ENCODE measurements around the gene NR2F2. TPM values are rescaled to one million over a fixed set of nuclear protein-coding genes. Genes with fewer than 3 reads are reported as not detected.
A peak's percentile ranks its signal among the peaks of the same experiment; 100 is the strongest.

Gene NR2F2
- total and polyA plus RNA-seq, 7 donors, result 12.6 to 47.9 (median 24.0) TPM

- peak overlapping the region; percentile 69 to 89 (median 80) for H3K4me3 ChIP-seq
- no peaks in the 10 kb centered on the region for H3K27me3 ChIP-seq
- DNase-seq, result no peak
- WGBS, 2 donors, result 2 to 4% methylated on average over 11 of the region's 11 CpGs
- H3K27ac ChIP-seq, result peak overlapping the region; percentile 92 to 97 (median 94)
- intact Hi-C loops (cut with DNase I), result no loop called here
- no peaks in the 10 kb centered on the region for H3K9me3 ChIP-seq
- TF ChIP-seq EP300 (IDR thresholded peaks at IDR 0.05), result no peak
- no peak for TF ChIP-seq CTCF (IDR thresholded peaks at IDR 0.05)
- TF ChIP-seq POLR2AphosphoS5 (IDR thresholded peaks at IDR 0.05), result no peak
- TF ChIP-seq POLR2A (IDR thresholded peaks at IDR 0.05), result no peak
- H3K36me3 ChIP-seq, result peaks cover 0 to under 1% (median 0%) of the 10 kb centered on the region in 4 donors
- H3K4me1 ChIP-seq, result peaks cover 0 to 50% (median 42%) of the 10 kb centered on the region in 4 donors
Measured at GRCh38 chr15:96340348-96340597, 9.8 kb downstream of the NR2F2 start.

GRCh38 chr15:96340598-96341512 lies 10.4 kb downstream of the NR2F2 start:
- DNase-seq, result peak; percentile 76
- H3K9me3 ChIP-seq, result no peaks in the 10 kb centered on the region
- H3K4me1 ChIP-seq, result peaks cover 0 to 50% (median 45%) of the 10 kb centered on the region in 4 donors
- intact Hi-C loops (cut with DNase I), result no loop called here
- no peaks in the 10 kb centered on the region for H3K27me3 ChIP-seq
- WGBS, 2 donors, result 1 to 4% methylated on average over 63 of the region's 63 CpGs
- peak overlapping the region; percentile 92 to 97 (median 94) for H3K27ac ChIP-seq
- H3K36me3 ChIP-seq, result no peaks in the 10 kb centered on the region
- TF ChIP-seq POLR2AphosphoS5 (IDR thresholded peaks at IDR 0.05), result peak in 3 of 4 donors; percentile 4 to 21 (median 19)
- no peak for TF ChIP-seq POLR2A (IDR thresholded peaks at IDR 0.05)
- H3K4me3 ChIP-seq, result peak overlapping the region; percentile 69 to 89 (median 80)

GRCh38 chr15:96341513-96342405 lies 11.3 kb downstream of the NR2F2 start:
- Histone ChIP-seq H3K4me1 (peaks cover 0 to 56% (median 52%) of the 10 kb centered on the region in 4 donors), H3K36me3 (no peaks in the 10 kb centered on the region), H3K27ac (peak overlapping the region; percentile 92 to 97 (median 94)), H3K4me3 (peak overlapping the region; percentile 69 to 89 (median 80)), H3K27me3 (no peaks in the 10 kb centered on the region), H3K9me3 (no peaks in the 10 kb centered on the region)
- WGBS, 2 donors, result 35 to 57% methylated on average over 41 of the region's 41 CpGs
- no peak for TF ChIP-seq CTCF (IDR thresholded peaks at IDR 0.05)
- no peak for TF ChIP-seq EP300 (IDR thresholded peaks at IDR 0.05)
- TF ChIP-seq POLR2A (IDR thresholded peaks at IDR 0.05), result no peak
- TF ChIP-seq POLR2AphosphoS5 (IDR thresholded peaks at IDR 0.05), result no peak
- intact Hi-C loops (cut with DNase I), result no loop called here
- DNase-seq, result peak; percentile 68

GRCh38 chr15:96342406-96343112 lies 12.1 kb downstream of the NR2F2 start:
- Histone ChIP-seq H3K27me3 (no peaks in the 10 kb centered on the region), H3K4me3 (peak overlapping the region in 3 of 4 donors; percentile 75 to 89 (median 84)), H3K9me3 (no peaks in the 10 kb centered on the region), H3K27ac (peak overlapping the region; percentile 92 to 97 (median 94)), H3K36me3 (no peaks in the 10 kb centered on the region), H3K4me1 (peaks cover 0 to 62% (median 52%) of the 10 kb centered on the region in 4 donors)
- intact Hi-C loops (cut with DNase I), result no loop called here
- 6 to 13% methylated on average over 16 of the region's 16 CpGs for WGBS, 2 donors
- no peak for DNase-seq
- TF ChIP-seq POLR2AphosphoS5 (IDR thresholded peaks at IDR 0.05) (no peak), POLR2A (IDR thresholded peaks at IDR 0.05) (no peak), CTCF (IDR thresholded peaks at IDR 0.05) (no peak), EP300 (IDR thresholded peaks at IDR 0.05) (no peak)
